H9 (cell line): ENCODE data around the gene ZCCHC7. TPM values are rescaled to one million over a fixed set of nuclear protein-coding genes. Genes with fewer than 3 reads are reported as not detected.

Experiments
- DNase-seq: peaks from one replicate; pipeline ENCODE4 v3.0.0-alpha.2; 2017
- H2AFZ ChIP-seq: one replicate; pipeline ENCODE4 v1.6.1; 2013; ENCODE audit warnings: mild to moderate bottlenecking, low read length, control low read depth, moderate library complexity
- H2AK5ac ChIP-seq: 2 replicates; pipeline ENCODE4 v1.6.1; 2013; ENCODE audit warnings: low read length, control low read depth, mixed read lengths; ENCODE audit not compliant: insufficient read length
- H2BK120ac ChIP-seq: one replicate; pipeline ENCODE4 v1.6.1; 2013; ENCODE audit warnings: low read depth, mild to moderate bottlenecking, low read length, control low read depth, inconsistent platforms; ENCODE audit not compliant: poor library complexity, severe bottlenecking
- H2BK12ac ChIP-seq: 2 replicates; pipeline ENCODE4 v1.6.1; 2013; ENCODE audit warnings: low read length, control low read depth, mixed read lengths, low read depth; ENCODE audit not compliant: insufficient read length
- H2BK15ac ChIP-seq: 2 replicates; pipeline ENCODE4 v1.6.1; 2013; ENCODE audit warnings: low read depth, low read length, control low read depth
- H2BK20ac ChIP-seq: one replicate; pipeline ENCODE4 v1.6.1; 2013; ENCODE audit warnings: low read depth, mild to moderate bottlenecking, low read length, control low read depth, inconsistent platforms; ENCODE audit not compliant: poor library complexity, severe bottlenecking
- H2BK5ac ChIP-seq: 2 replicates; pipeline ENCODE4 v1.6.1; 2013; ENCODE audit warnings: low read length, control low read depth, mixed read lengths; ENCODE audit not compliant: insufficient read length
- H3K14ac ChIP-seq: 2 replicates; pipeline ENCODE4 v1.6.1; 2013; ENCODE audit warnings: low read length, control low read depth; ENCODE audit not compliant: insufficient read depth
- H3K18ac ChIP-seq: 2 replicates; pipeline ENCODE4 v1.6.1; 2013; ENCODE audit warnings: low read depth, mild to moderate bottlenecking, mixed read lengths, low read length, control low read depth; ENCODE audit not compliant: insufficient read length
- H3K23ac ChIP-seq: 2 replicates; pipeline ENCODE4 v1.6.1; 2013; ENCODE audit warnings: low read length, control low read depth, mixed read lengths, low read depth; ENCODE audit not compliant: insufficient read length
- H3K23me2 ChIP-seq: 2 replicates; pipeline ENCODE4 v1.6.1; 2013; ENCODE audit warnings: low read depth, mild to moderate bottlenecking, mixed read lengths, low read length, control low read depth; ENCODE audit not compliant: insufficient read length, poor library complexity, severe bottlenecking
- H3K27ac ChIP-seq: 2 replicates; pipeline ENCODE4 v1.5.1; 2013; ENCODE audit warnings: low read length, control low read depth, mixed read lengths, low read depth; ENCODE audit not compliant: insufficient read length
- H3K27me3 ChIP-seq: 2 replicates; pipeline ENCODE4 v1.6.1; 2013; ENCODE audit warnings: low read length, control low read depth, inconsistent platforms; ENCODE audit not compliant: insufficient read depth
- H3K4ac ChIP-seq: 2 replicates; pipeline ENCODE4 v1.6.1; 2013; ENCODE audit warnings: low read depth, mild to moderate bottlenecking, control low read depth, inconsistent platforms, low read length, moderate library complexity
- H3K4me1 ChIP-seq: 2 replicates; pipeline ENCODE4 v1.6.1; 2013; ENCODE audit warnings: low read length, control low read depth, inconsistent platforms; ENCODE audit not compliant: insufficient read depth
- H3K4me2 ChIP-seq: 2 replicates; pipeline ENCODE4 v1.6.1; 2013; ENCODE audit warnings: low read length, control low read depth, mixed read lengths; ENCODE audit not compliant: insufficient read length, insufficient read depth
- H3K56ac ChIP-seq: 2 replicates; pipeline ENCODE4 v1.6.1; 2013; ENCODE audit warnings: low read depth, mild to moderate bottlenecking, mixed read lengths, low read length, control low read depth; ENCODE audit not compliant: insufficient read length
- H3K79me1 ChIP-seq: 2 replicates; pipeline ENCODE4 v1.6.1; 2013; ENCODE audit warnings: low read depth, mild to moderate bottlenecking, moderate library complexity, low read length, control low read depth, inconsistent platforms; ENCODE audit not compliant: insufficient read depth, poor library complexity, severe bottlenecking
- H3K79me2 ChIP-seq: 2 replicates; pipeline ENCODE4 v1.6.1; 2013; ENCODE audit warnings: low read length, control low read depth, inconsistent platforms; ENCODE audit not compliant: insufficient read depth
- H3K9ac ChIP-seq: 2 replicates; pipeline ENCODE4 v1.6.1; 2013; ENCODE audit warnings: low read length, control low read depth, mixed read lengths; ENCODE audit not compliant: insufficient read length; ENCODE audit errors: extremely low read depth
- H3K9me3 ChIP-seq: one replicate; pipeline ENCODE4 v1.6.1; 2013; ENCODE audit warnings: low read depth, low read length, inconsistent platforms; ENCODE audit not compliant: control insufficient read depth
- H3T11ph ChIP-seq: one replicate; pipeline ENCODE4 v1.6.1; 2013; ENCODE audit warnings: mild to moderate bottlenecking, low read length, control low read depth, inconsistent platforms
- H4K20me1 ChIP-seq: one replicate; pipeline ENCODE4 v1.6.1; 2013; ENCODE audit not compliant: control insufficient read depth, insufficient read length, insufficient read depth
- H4K5ac ChIP-seq: 2 replicates; pipeline ENCODE4 v1.6.1; 2013; ENCODE audit warnings: low read depth, mild to moderate bottlenecking, mixed read lengths, low read length, control low read depth; ENCODE audit not compliant: insufficient read length
- H4K8ac ChIP-seq: replicated peaks from 2 replicates; pipeline ENCODE4 v1.6.1; 2013; ENCODE audit warnings: low read length, control low read depth, mixed read lengths, low read depth; ENCODE audit not compliant: insufficient read length
- H4K91ac ChIP-seq: 2 replicates; pipeline ENCODE4 v1.6.1; 2013; ENCODE audit warnings: low read depth, mild to moderate bottlenecking, moderate library complexity, mixed read lengths, low read length, control low read depth; ENCODE audit not compliant: insufficient read length
- H3K27ac Mint-ChIP-seq, 3 experiments: 2 replicates in 2 of 3; 3 replicates in 1 of 3; pipeline ENCODE4 v1.8.0; 2020 to 2021; ENCODE audit warnings: mixed read lengths in 3 of 3, mild to moderate bottlenecking in 1 of 3, moderate library complexity in 1 of 3
- H3K27me3 Mint-ChIP-seq: 2 replicates; pipeline ENCODE4 v1.8.0; 2021; ENCODE audit warnings: low read depth, mild to moderate bottlenecking, moderate library complexity, mixed read lengths
- H3K36me3 Mint-ChIP-seq, 3 experiments: 2 replicates in 2 of 3; 3 replicates in 1 of 3; pipeline ENCODE4 v1.8.0; 2020 to 2021; ENCODE audit warnings: low read depth in 3 of 3, mixed read lengths in 3 of 3; ENCODE audit not compliant: insufficient read depth in 1 of 3
- H3K4me1 Mint-ChIP-seq, 2 experiments: 2 replicates each; pipeline ENCODE4 v1.8.0; 2020; ENCODE audit warnings: mixed read lengths in 2 of 2
- H3K4me3 Mint-ChIP-seq, 2 experiments: 2 replicates in 1 of 2; 3 replicates in 1 of 2; pipeline ENCODE4 v1.8.0; 2020 to 2021; ENCODE audit warnings: mild to moderate bottlenecking in 2 of 2, mixed read lengths in 2 of 2, moderate library complexity in 1 of 2
- H3K9me3 Mint-ChIP-seq, 2 experiments: 2 replicates in 1 of 2; 3 replicates in 1 of 2; pipeline ENCODE4 v1.8.0; 2020; ENCODE audit warnings: mild to moderate bottlenecking in 2 of 2, mixed read lengths in 2 of 2, moderate library complexity in 1 of 2
- CTCF ChIP-seq: fragments of 200-600 bp; sonication (generic); conservative IDR thresholded peaks from 3 replicates; pipeline ENCODE4 v1.8.0; 2021; ENCODE audit warnings: antibody characterized with exemption, mild to moderate bottlenecking
- WGBS: extraction: QIAGEN DNeasy Blood & Tissue Kit; methylation state at CpG from one replicate; pipeline ENCODE4 v1.1.7; 2013; ENCODE audit warnings: missing lambda C conversion rate, low lambda C conversion rate, mixed read lengths; ENCODE audit not compliant: insufficient read length; ENCODE audit errors: extremely low coverage; 5-methylcytosine and 5-hydroxymethylcytosine counted together
- total RNA-seq: library from RNA; stranded (reverse); gene quantifications from 2 replicates; pipeline ENCODE4 v1.2.1, GENCODE V29; 2021

ZCCHC7 gene
- total RNA-seq, 1 experiment from 2014 or later = 20.3 TPM

- Histone ChIP-seq H3K4ac (no peak overlapping the region), H2BK20ac (no peak overlapping the region), H3K56ac (no peak overlapping the region), H3K27me3 (no peaks in the 10 kb centered on the region), H3K27ac (no peak overlapping the region), H4K20me1 (no peaks in the 10 kb centered on the region), H3T11ph (no peak overlapping the region), H3K23me2 (no peaks in the 10 kb centered on the region), H3K18ac (no peak overlapping the region), H3K14ac (no peak overlapping the region), H3K4me1 (no peaks in the 10 kb centered on the region), H3K23ac (no peak overlapping the region), H3K4me2 (no peak overlapping the region), H3K79me2 (no peaks in the 10 kb centered on the region), H4K91ac (no peak overlapping the region), H2AFZ (no peak overlapping the region), H3K9ac (no peak overlapping the region), H2AK5ac (no peak overlapping the region), H2BK5ac (no peak overlapping the region), H4K8ac (no peak overlapping the region), H2BK12ac (no peak overlapping the region), H2BK120ac (no peak overlapping the region), H3K9me3 (no peaks in the 10 kb centered on the region), H2BK15ac (no peak overlapping the region), H3K79me1 (no peaks in the 10 kb centered on the region), H4K5ac (no peak overlapping the region)
- no CpG with 5 or more reads among the region's 2 CpGs for WGBS
- no peaks in the 10 kb centered on the region for H3K36me3 Mint-ChIP-seq
- no peak for DNase-seq
- H3K27ac Mint-ChIP-seq = no peak overlapping the region; a peak in 1 of 7 replicates
- no peak overlapping the region for H3K4me3 Mint-ChIP-seq
- no peak for TF ChIP-seq CTCF
- peaks cover 0 to 4% of the 10 kb centered on the region in 2 experiments; a peak in 1 of 4 replicates for H3K4me1 Mint-ChIP-seq
- no peaks in the 10 kb centered on the region for H3K9me3 Mint-ChIP-seq
- no peaks in the 10 kb centered on the region; the same call in 1 of the 2 replicates for H3K27me3 Mint-ChIP-seq
Observed at GRCh38 chr9:37399336-37399735, 279.0 kb downstream of the ZCCHC7 start.
